Caco-2 (cell line): Measurements from ENCODE around the gene EXOC2. TPM values are rescaled to one million over a fixed set of nuclear protein-coding genes. Genes with fewer than 3 reads are reported as not detected.

ENCODE experiments used
- BruUV-seq: library from RNA; stranded (reverse); fragments of 400-500 nt; replicated peaks from 2 replicates; lab custom pipeline; 2021; lab: Mats Ljungman, UMichigan
- CTCF ChIA-PET: fragments of 300-600 bp; sonication (Branson Sonifier 250); formaldehyde crosslinking; loops from one replicate; lab custom pipeline; 2022; ENCODE audit warnings: antibody characterized with exemption; lab: Charles Lee
- POLR2A ChIA-PET: fragments of 300-600 bp; sonication (Branson Sonifier 250); formaldehyde crosslinking; loops from one replicate; lab custom pipeline; 2022; ENCODE audit warnings: antibody characterized with exemption; lab: Charles Lee
- DNase-seq, 2 experiments: peaks; one replicate each; pipeline versions ENCODE4 v3.0.0 to v3.0.0-alpha.2; 2020 to 2022
- H3K27me3 ChIP-seq: replicated peaks from 2 replicates; pipeline ENCODE4 v1.6.0; 2011; ENCODE audit warnings: low read length; ENCODE audit not compliant: control insufficient read depth, insufficient read depth
- H3K36me3 ChIP-seq: 2 replicates; pipeline ENCODE4 v1.5.1; 2011; ENCODE audit warnings: low read length; ENCODE audit not compliant: control insufficient read depth, insufficient read depth
- H3K4me1 ChIP-seq: fragments of 250-450 bp; sonication (Bioruptor Pico); 2 replicates; pipeline ENCODE4 v1.5.1; 2020; ENCODE audit warnings: mild to moderate bottlenecking
- H3K4me3 ChIP-seq: 2 replicates; pipeline ENCODE4 v1.5.1; 2011; ENCODE audit warnings: low read depth, mild to moderate bottlenecking, control low read depth, low read length
- H3K9me3 ChIP-seq: fragments of 250-450 bp; sonication (Bioruptor Pico); 2 replicates; pipeline ENCODE4 v1.5.1; 2020; ENCODE audit warnings: mild to moderate bottlenecking, moderate library complexity
- H3K27ac Mint-ChIP-seq: one replicate; pipeline ENCODE4 v1.8.0; 2022; ENCODE audit warnings: mixed read lengths; ENCODE audit not compliant: unreplicated experiment
- H3K27me3 Mint-ChIP-seq: one replicate; pipeline ENCODE4 v1.8.0; 2022; ENCODE audit warnings: mixed read lengths; ENCODE audit not compliant: insufficient read depth, unreplicated experiment
- H3K36me3 Mint-ChIP-seq: one replicate; pipeline ENCODE4 v1.8.0; 2022; ENCODE audit warnings: mild to moderate bottlenecking, mixed read lengths; ENCODE audit not compliant: insufficient read depth, unreplicated experiment
- H3K4me1 Mint-ChIP-seq: one replicate; pipeline ENCODE4 v1.8.0; 2022; ENCODE audit warnings: low read depth, mixed read lengths; ENCODE audit not compliant: unreplicated experiment
- H3K4me3 Mint-ChIP-seq: one replicate; pipeline ENCODE4 v1.8.0; 2022; ENCODE audit warnings: mild to moderate bottlenecking, moderate library complexity, mixed read lengths; ENCODE audit not compliant: unreplicated experiment
- H3K9me3 Mint-ChIP-seq: one replicate; pipeline ENCODE4 v1.8.0; 2022; ENCODE audit warnings: mixed read lengths; ENCODE audit not compliant: unreplicated experiment
- intact Hi-C: fragments of 100-400 bp; cut with micrococcal nuclease; formaldehyde crosslinking; loops from one replicate; pipeline ENCODE4 v1.10.0; 2022; ENCODE audit not compliant: unreplicated experiment
- total RNA-seq: library from RNA; stranded (reverse); gene quantifications from 2 replicates; pipeline ENCODE4 v1.2.3, GENCODE V29; 2022
- TF ChIP-seq, protein P1 (sequence below), 2 experiments: fragments of 200-600 bp in 1 of 2; IDR thresholded peaks; 1 replicate in 1 of 2; 2 replicates in 1 of 2; pipeline versions ENCODE4 v1.5.1 to v1.8.0; 2011 to 2022; ENCODE audit warnings: antibody characterized with exemption in 1 of 2, control low read depth in 1 of 2, inconsistent platforms in 1 of 2, low read depth in 1 of 2, low read length in 1 of 2, mild to moderate bottlenecking in 1 of 2, moderate library complexity in 1 of 2; ENCODE audit not compliant: insufficient read depth in 1 of 2, severe bottlenecking in 1 of 2, unreplicated experiment in 1 of 2

The EXOC2 gene
- total RNA-seq, 1 experiment from 2014 or later: 21.4 TPM

- Histone ChIP-seq H3K4me1 (no peaks in the 10 kb centered on the region; the same call in 1 of the 2 replicates), H3K9me3 (no peaks in the 10 kb centered on the region), H3K4me3 (no peak overlapping the region), H3K36me3 (no peaks in the 10 kb centered on the region), H3K27me3 (no peaks in the 10 kb centered on the region)
- H3K27me3 Mint-ChIP-seq: no peaks in the 10 kb centered on the region
- intact Hi-C loops: no loop called here
- TF ChIP-seq, protein P1, sequence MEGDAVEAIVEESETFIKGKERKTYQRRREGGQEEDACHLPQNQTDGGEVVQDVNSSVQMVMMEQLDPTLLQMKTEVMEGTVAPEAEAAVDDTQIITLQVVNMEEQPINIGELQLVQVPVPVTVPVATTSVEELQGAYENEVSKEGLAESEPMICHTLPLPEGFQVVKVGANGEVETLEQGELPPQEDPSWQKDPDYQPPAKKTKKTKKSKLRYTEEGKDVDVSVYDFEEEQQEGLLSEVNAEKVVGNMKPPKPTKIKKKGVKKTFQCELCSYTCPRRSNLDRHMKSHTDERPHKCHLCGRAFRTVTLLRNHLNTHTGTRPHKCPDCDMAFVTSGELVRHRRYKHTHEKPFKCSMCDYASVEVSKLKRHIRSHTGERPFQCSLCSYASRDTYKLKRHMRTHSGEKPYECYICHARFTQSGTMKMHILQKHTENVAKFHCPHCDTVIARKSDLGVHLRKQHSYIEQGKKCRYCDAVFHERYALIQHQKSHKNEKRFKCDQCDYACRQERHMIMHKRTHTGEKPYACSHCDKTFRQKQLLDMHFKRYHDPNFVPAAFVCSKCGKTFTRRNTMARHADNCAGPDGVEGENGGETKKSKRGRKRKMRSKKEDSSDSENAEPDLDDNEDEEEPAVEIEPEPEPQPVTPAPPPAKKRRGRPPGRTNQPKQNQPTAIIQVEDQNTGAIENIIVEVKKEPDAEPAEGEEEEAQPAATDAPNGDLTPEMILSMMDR (IDR thresholded peaks at IDR 0.05; ENCODE audit: insufficient read depth in 1 of 2, low read depth in 1 of 2, low read length in 1 of 2, severe bottlenecking in 1 of 2, unreplicated experiment in 1 of 2): no peak
- H3K4me1 Mint-ChIP-seq: no peaks in the 10 kb centered on the region
- CTCF ChIA-PET: no interaction called here
- H3K4me3 Mint-ChIP-seq: no peak overlapping the region
- POLR2A ChIA-PET: no interaction called here
- H3K9me3 Mint-ChIP-seq: no peaks in the 10 kb centered on the region
- H3K27ac Mint-ChIP-seq: no peak overlapping the region
- DNase-seq: no peak
- H3K36me3 Mint-ChIP-seq: no peaks in the 10 kb centered on the region
- no TSS peak for BruUV-seq
Measured at GRCh38 chr6:650098-650497, 42.8 kb downstream of the EXOC2 start.

DNA sequence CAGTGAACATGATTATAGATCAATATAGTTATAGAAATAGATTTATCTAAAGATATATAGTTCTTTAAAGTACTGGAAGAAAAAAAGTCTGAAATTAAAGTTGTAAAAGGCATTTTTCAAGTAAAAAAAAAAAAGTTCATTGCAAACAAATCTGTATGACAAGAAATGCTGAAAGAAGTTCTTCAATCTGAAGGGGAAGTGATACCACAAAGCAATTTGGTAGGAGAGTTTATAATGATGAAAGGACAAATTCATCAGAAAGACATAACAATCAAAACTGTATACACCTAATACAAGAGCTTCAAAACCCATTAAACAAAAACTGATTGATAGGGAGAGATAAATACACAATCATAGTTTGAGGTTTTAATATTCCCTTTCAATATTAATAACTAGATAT is 50.1 kb downstream of the EXOC2 start:
- H3K36me3 Mint-ChIP-seq: peaks cover 6% of the 10 kb centered on the region
- peaks cover 9% of the 10 kb centered on the region for H3K4me1 Mint-ChIP-seq
- TF ChIP-seq, protein P1 (IDR thresholded peaks at IDR 0.05; ENCODE audit: insufficient read depth in 1 of 2, low read depth in 1 of 2, low read length in 1 of 2, severe bottlenecking in 1 of 2, unreplicated experiment in 1 of 2): no peak
- no peaks in the 10 kb centered on the region; the same call in 1 of the 2 replicates for H3K9me3 ChIP-seq
- BruUV-seq: no TSS peak
- H3K27me3 ChIP-seq: no peaks in the 10 kb centered on the region
- H3K4me3 ChIP-seq: no peak overlapping the region
- ChIA-PET CTCF (no interaction called here), POLR2A (no interaction called here)
- H3K27ac Mint-ChIP-seq: no peak overlapping the region
- H3K36me3 ChIP-seq: no peaks in the 10 kb centered on the region
- DNase-seq: no peak
- H3K27me3 Mint-ChIP-seq: no peaks in the 10 kb centered on the region
- no peak overlapping the region for H3K4me3 Mint-ChIP-seq
- intact Hi-C loops: no loop called here
- H3K4me1 ChIP-seq: no peaks in the 10 kb centered on the region
- H3K9me3 Mint-ChIP-seq: peaks cover 22% of the 10 kb centered on the region

DNA sequence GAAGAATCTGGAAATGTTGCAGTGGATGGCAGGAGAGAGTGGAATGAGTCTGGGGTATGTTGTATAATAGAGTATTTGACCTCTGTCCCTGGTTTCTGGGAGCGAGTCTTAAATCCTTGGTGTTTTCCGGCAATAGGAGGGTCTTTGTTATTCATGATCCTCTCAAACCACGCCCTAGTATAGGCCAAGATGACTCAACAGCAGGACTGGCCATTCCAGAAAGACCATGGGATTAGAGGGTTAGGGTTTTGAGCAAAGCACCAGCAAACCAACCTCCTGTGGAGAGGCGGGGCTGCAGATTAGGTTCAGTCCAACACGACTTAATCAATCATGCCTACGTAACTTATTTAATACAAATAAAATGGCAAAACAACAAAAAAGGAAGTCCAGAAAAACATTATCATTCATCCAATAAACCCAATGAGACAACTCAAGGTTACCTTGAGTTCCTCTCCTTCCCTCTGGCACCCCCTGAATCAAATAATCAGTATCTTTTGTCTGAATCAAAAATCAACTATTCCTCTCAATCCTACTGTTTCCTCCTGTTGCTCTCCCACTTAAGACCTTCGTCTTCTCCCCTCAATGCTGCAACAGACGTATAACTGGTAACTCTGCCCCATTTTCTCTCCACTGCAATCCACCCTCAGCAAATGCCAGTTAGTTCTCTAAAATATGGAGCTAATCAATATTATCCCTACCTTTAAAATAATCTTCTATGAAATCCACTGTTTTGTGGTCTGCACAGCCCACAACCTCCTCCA is 51.5 kb downstream of the EXOC2 start:
- TF ChIP-seq, protein P1 (IDR thresholded peaks at IDR 0.05; ENCODE audit: insufficient read depth in 1 of 2, low read depth in 1 of 2, low read length in 1 of 2, severe bottlenecking in 1 of 2, unreplicated experiment in 1 of 2): no peak
- ChIA-PET POLR2A (no interaction called here), CTCF (no interaction called here)
- H3K36me3 Mint-ChIP-seq: peaks cover 6% of the 10 kb centered on the region
- no peak overlapping the region for H3K4me3 Mint-ChIP-seq
- Histone ChIP-seq H3K27me3 (no peaks in the 10 kb centered on the region), H3K4me3 (no peak overlapping the region), H3K36me3 (no peaks in the 10 kb centered on the region), H3K4me1 (no peaks in the 10 kb centered on the region), H3K9me3 (no peaks in the 10 kb centered on the region; the same call in 1 of the 2 replicates)
- no peak for DNase-seq
- peaks cover 9% of the 10 kb centered on the region for H3K4me1 Mint-ChIP-seq
- H3K27ac Mint-ChIP-seq: no peak overlapping the region
- intact Hi-C loops: no loop called here
- H3K9me3 Mint-ChIP-seq: peaks cover 22% of the 10 kb centered on the region
- no peaks in the 10 kb centered on the region for H3K27me3 Mint-ChIP-seq
- no TSS peak for BruUV-seq
